ENCODE measurements around the gene ZNF286A. TPM values are rescaled to one million over a fixed set of nuclear protein-coding genes. Genes with fewer than 3 reads are reported as not detected.

ZNF286A gene
- polyA plus RNA-seq, 1 donor (not counting 4 experiments of a cell fraction or from before 2014, with no cell fraction given), result 19.5 TPM

GRCh38 chr17:15660077-15660476 lies 39.5 kb upstream of the ZNF286A start:
- peak overlapping the region; percentile 28 for H3K9ac ChIP-seq (ENCODE audit: control insufficient read depth, extremely low read depth, insufficient read depth, low read length)
- no peak overlapping the region for H3K4me3 ChIP-seq (ENCODE audit: control insufficient read depth in 2 of 3, extremely low read depth in 1 of 3, insufficient read depth in 2 of 3, low read depth in 1 of 3, low read length in 3 of 3)
- H3K79me2 ChIP-seq (ENCODE audit: control insufficient read depth, insufficient read depth, low read length), result no peaks in the 10 kb centered on the region
- H3K9me3 ChIP-seq (ENCODE audit: control insufficient read depth, low read depth, low read length), result no peaks in the 10 kb centered on the region
- no peaks in the 10 kb centered on the region for H4K20me1 ChIP-seq (ENCODE audit: control insufficient read depth, extremely low read depth, insufficient read depth, low read length)
- peaks cover 0 to 2% of the 10 kb centered on the region in 2 experiments for H3K36me3 ChIP-seq (ENCODE audit: control insufficient read depth in 2 of 2, extremely low read depth in 1 of 2, insufficient read depth in 2 of 2, low read length in 2 of 2)
- H3K9me1 ChIP-seq (ENCODE audit: control insufficient read depth, extremely low read depth, insufficient read depth, low read length), result no peaks in the 10 kb centered on the region
- H2AFZ ChIP-seq (ENCODE audit: control insufficient read depth, low read length), result no peak overlapping the region
- H3K27me3 ChIP-seq (ENCODE audit: control insufficient read depth, extremely low read depth, insufficient read depth, low read length), result no peaks in the 10 kb centered on the region
- dilution Hi-C loops (cut with MboI; ENCODE audit: extremely low pct_ligation_motif_present, low sequenced_read_pairs), result no loop called here
- TF ChIP-seq CTCF (optimal IDR thresholded peaks at IDR 0.05 in 1 of 3, IDR thresholded peaks at IDR 0.05 in 1 of 3, conservative IDR thresholded peaks at IDR 0.05 in 1 of 3; ENCODE audit: extremely low read depth in 1 of 3, insufficient read depth in 2 of 3, low read length in 3 of 3), result no peak
- no peak for TF ChIP-seq EZH2 (IDR thresholded peaks at IDR 0.05; ENCODE audit: low read length)
- peaks cover 48% of the 10 kb centered on the region for H3K4me1 ChIP-seq (ENCODE audit: control insufficient read depth, extremely low read depth, insufficient read depth, low read length)
- DNase-seq (ENCODE audit: low read depth, low spot score) (no peak), FAIRE-seq (no peak)
- peak overlapping the region; percentile 72 for H3K4me2 ChIP-seq (ENCODE audit: control insufficient read depth, extremely low read depth, insufficient read depth, low read depth, low read length)
- peak overlapping the region; percentile 90 for H3K27ac ChIP-seq (ENCODE audit: control insufficient read depth, insufficient read depth, low read length)

GRCh38 chr17:15662681-15663080 lies 36.9 kb upstream of the ZNF286A start:
- TF ChIP-seq EZH2 (IDR thresholded peaks at IDR 0.05; ENCODE audit: low read length), result no peak
- no peak for TF ChIP-seq CTCF (optimal IDR thresholded peaks at IDR 0.05 in 1 of 3, IDR thresholded peaks at IDR 0.05 in 1 of 3, conservative IDR thresholded peaks at IDR 0.05 in 1 of 3; ENCODE audit: extremely low read depth in 1 of 3, insufficient read depth in 2 of 3, low read length in 3 of 3)
- Histone ChIP-seq H4K20me1 (ENCODE audit: control insufficient read depth, extremely low read depth, insufficient read depth, low read length) (no peaks in the 10 kb centered on the region), H3K4me1 (ENCODE audit: control insufficient read depth, extremely low read depth, insufficient read depth, low read length) (peaks cover 30% of the 10 kb centered on the region), H3K9me3 (ENCODE audit: control insufficient read depth, low read depth, low read length) (no peaks in the 10 kb centered on the region), H3K4me2 (ENCODE audit: control insufficient read depth, extremely low read depth, insufficient read depth, low read depth, low read length) (peak overlapping the region; percentile 11), H2AFZ (ENCODE audit: control insufficient read depth, low read length) (no peak overlapping the region), H3K4me3 (ENCODE audit: control insufficient read depth in 2 of 3, extremely low read depth in 1 of 3, insufficient read depth in 2 of 3, low read depth in 1 of 3, low read length in 3 of 3) (no peak overlapping the region), H3K79me2 (ENCODE audit: control insufficient read depth, insufficient read depth, low read length) (no peaks in the 10 kb centered on the region), H3K27ac (ENCODE audit: control insufficient read depth, insufficient read depth, low read length) (no peak overlapping the region), H3K36me3 (ENCODE audit: control insufficient read depth in 2 of 2, extremely low read depth in 1 of 2, insufficient read depth in 2 of 2, low read length in 2 of 2) (peaks cover 0 to 2% of the 10 kb centered on the region in 2 experiments), H3K27me3 (ENCODE audit: control insufficient read depth, extremely low read depth, insufficient read depth, low read length) (no peaks in the 10 kb centered on the region), H3K9me1 (ENCODE audit: control insufficient read depth, extremely low read depth, insufficient read depth, low read length) (no peaks in the 10 kb centered on the region), H3K9ac (ENCODE audit: control insufficient read depth, extremely low read depth, insufficient read depth, low read length) (no peak overlapping the region)
- no peak for FAIRE-seq
- dilution Hi-C loops (cut with MboI; ENCODE audit: extremely low pct_ligation_motif_present, low sequenced_read_pairs), result no loop called here
- DNase-seq (ENCODE audit: low read depth, low spot score), result no peak

Measured in keratinocyte (primary cell).